Prostate gland (tissue), 2 donors: ENCODE measurements around the gene CTNNA3. TPM values are rescaled to one million over a fixed set of nuclear protein-coding genes. Genes with fewer than 3 reads are reported as not detected.

ENCODE experiments used
- DNase-seq: peaks from one replicate; pipeline ENCODE4 v3.0.0-alpha.2; 2019; ENCODE audit warnings: low spot score
- H3K27ac ChIP-seq, 2 donors: fragments of 200-600 bp; sonication (generic); 2 replicates each; pipeline ENCODE4 v1.5.1; 2017 to 2019
- H3K27me3 ChIP-seq: fragments of 200-600 bp; sonication (generic); replicated peaks from 2 replicates; pipeline ENCODE4 v1.5.1; 2019; ENCODE audit not compliant: insufficient read depth
- H3K36me3 ChIP-seq, 2 donors: fragments of 200-600 bp; sonication (generic); 1 replicate in 1 of 2; 2 replicates in 1 of 2; pipeline versions ENCODE4 v1.5.1 to v1.8.1; 2017 to 2019
- H3K4me1 ChIP-seq: fragments of 200-600 bp; sonication (generic); replicated peaks from 2 replicates; pipeline ENCODE4 v1.5.1; 2019
- H3K4me3 ChIP-seq, 2 donors: fragments of 200-600 bp; sonication (generic); 2 replicates each; pipeline ENCODE4 v1.5.1; 2017 to 2019
- H3K9me3 ChIP-seq: fragments of 200-600 bp; sonication (generic); 2 replicates; pipeline ENCODE4 v1.5.1; 2017
- POLR2A ChIP-seq: fragments of 450-650 bp; IDR thresholded peaks from one replicate; pipeline ENCODE4 v1.6.1; 2016; ENCODE audit warnings: antibody characterized with exemption, mild to moderate bottlenecking
- POLR2AphosphoS5 ChIP-seq: sonication (generic); formaldehyde crosslinking; IDR thresholded peaks from one replicate; pipeline ENCODE4 v1.6.1; 2017; ENCODE audit warnings: antibody characterized with exemption
- WGBS: methylation state at CpG from one replicate; pipeline ENCODE4 v1.1.5; 2018; 5-methylcytosine and 5-hydroxymethylcytosine counted together
- intact Hi-C: fragments of 100-400 bp; cut with DNase I; formaldehyde crosslinking; loops from one replicate; pipeline ENCODE4 v1.14.2; 2022
- total RNA-seq, 2 donors: library from RNA; depleted of rRNA; stranded (reverse); fragments of >200 nt; gene quantifications; one replicate each; pipeline ENCODE4 v1.1.0, GENCODE V29; 2016
- TF ChIP-seq, protein P1 (sequence below), 4 experiments: fragments of 200-600 bp in 2 of 4; fragments of 450-650 bp in 2 of 4; sonication (generic) in 2 of 4; IDR thresholded peaks; 1 replicate in 3 of 4; 2 replicates in 1 of 4; pipeline ENCODE4 v1.5.1; 2016 to 2019; ENCODE audit warnings: antibody characterized with exemption in 4 of 4, mild to moderate bottlenecking in 2 of 4, moderate library complexity in 2 of 4

The CTNNA3 gene
- total RNA-seq, 2 donors from 2014 or later = 0.27 to 7.2 TPM

DNA sequence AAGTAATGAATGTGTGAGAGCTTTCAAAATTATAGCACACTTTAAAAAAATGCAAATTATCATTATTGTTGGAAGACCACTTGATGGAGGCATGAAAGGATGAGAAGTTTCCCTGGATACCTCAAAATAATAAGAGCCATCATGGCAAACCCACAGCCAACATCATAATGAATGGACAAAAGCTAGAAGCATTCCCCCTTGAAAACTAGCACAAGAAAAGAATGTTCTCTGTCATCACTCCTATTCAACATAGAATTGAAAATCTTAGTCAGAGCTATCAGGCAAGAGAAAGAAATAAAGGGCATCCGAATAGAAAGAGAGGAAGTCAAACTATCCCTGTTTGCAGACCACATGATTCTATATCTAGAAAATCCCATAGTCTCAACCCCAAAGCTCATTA lies 1657.4 kb downstream of the CTNNA3 start:
- TF ChIP-seq POLR2A (no peak), POLR2AphosphoS5 (no peak)
- TF ChIP-seq, protein P1, sequence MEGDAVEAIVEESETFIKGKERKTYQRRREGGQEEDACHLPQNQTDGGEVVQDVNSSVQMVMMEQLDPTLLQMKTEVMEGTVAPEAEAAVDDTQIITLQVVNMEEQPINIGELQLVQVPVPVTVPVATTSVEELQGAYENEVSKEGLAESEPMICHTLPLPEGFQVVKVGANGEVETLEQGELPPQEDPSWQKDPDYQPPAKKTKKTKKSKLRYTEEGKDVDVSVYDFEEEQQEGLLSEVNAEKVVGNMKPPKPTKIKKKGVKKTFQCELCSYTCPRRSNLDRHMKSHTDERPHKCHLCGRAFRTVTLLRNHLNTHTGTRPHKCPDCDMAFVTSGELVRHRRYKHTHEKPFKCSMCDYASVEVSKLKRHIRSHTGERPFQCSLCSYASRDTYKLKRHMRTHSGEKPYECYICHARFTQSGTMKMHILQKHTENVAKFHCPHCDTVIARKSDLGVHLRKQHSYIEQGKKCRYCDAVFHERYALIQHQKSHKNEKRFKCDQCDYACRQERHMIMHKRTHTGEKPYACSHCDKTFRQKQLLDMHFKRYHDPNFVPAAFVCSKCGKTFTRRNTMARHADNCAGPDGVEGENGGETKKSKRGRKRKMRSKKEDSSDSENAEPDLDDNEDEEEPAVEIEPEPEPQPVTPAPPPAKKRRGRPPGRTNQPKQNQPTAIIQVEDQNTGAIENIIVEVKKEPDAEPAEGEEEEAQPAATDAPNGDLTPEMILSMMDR (IDR thresholded peaks at IDR 0.05) = no peak
- Histone ChIP-seq H3K9me3 (no peaks in the 10 kb centered on the region), H3K4me3 (no peak overlapping the region), H3K4me1 (no peaks in the 10 kb centered on the region), H3K27me3 (no peaks in the 10 kb centered on the region), H3K27ac (no peak overlapping the region), H3K36me3 (no peaks in the 10 kb centered on the region)
- intact Hi-C loops = no loop called here
- WGBS = 89% methylated on average over 1 of the region's 1 CpG
- DNase-seq = no peak

DNA sequence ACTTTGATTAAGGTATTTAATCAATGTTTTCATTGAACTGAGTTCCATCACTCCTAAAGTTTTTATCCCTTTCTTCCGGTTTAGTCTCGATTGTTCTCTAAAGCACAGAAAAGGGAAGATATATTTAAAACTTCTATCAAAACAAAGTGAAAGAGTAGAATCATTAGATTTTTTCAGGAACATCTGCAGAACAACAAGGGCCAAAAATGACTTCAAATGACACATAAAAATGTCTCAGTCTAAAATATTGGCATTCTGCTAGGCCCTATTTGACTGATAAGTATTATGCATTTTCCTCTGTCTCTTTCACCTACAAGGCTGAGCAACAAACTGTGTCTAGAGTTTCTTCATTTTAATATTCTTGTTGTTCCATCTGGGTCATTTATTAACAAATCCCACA lies 1669.7 kb downstream of the CTNNA3 start:
- H3K36me3 ChIP-seq = no peaks in the 10 kb centered on the region
- no peaks in the 10 kb centered on the region for H3K27me3 ChIP-seq
- no peaks in the 10 kb centered on the region for H3K4me1 ChIP-seq
- WGBS = 80% methylated on average over 2 of the region's 2 CpGs
- no peak for DNase-seq
- no peak overlapping the region for H3K4me3 ChIP-seq
- intact Hi-C loops = no loop called here
- no peak overlapping the region for H3K27ac ChIP-seq
- no peaks in the 10 kb centered on the region for H3K9me3 ChIP-seq
- no peak for TF ChIP-seq POLR2A
- no peak for TF ChIP-seq POLR2AphosphoS5
- TF ChIP-seq, protein P1 (IDR thresholded peaks at IDR 0.05) = no peak

DNA sequence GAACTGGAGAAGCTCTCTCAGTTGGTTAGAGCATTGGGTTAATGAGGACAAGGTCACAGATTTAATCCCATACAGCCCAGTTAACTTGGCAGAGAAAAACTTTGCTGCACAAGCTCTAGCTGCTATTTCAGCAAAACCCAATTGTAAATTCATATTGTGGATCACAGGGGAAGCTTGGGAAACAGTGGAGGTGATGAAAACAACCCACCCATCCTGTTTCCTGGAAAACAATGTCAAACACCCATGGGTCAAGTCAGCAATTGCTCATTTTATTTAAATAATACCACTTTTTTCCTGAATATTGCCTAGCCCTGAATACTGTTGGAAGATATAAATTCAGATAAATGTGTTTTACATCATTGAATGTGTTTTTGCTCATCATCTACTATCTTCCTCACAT lies 1670.8 kb downstream of the CTNNA3 start:
- Histone ChIP-seq H3K27ac (no peak overlapping the region), H3K4me1 (no peaks in the 10 kb centered on the region), H3K4me3 (no peak overlapping the region), H3K9me3 (no peaks in the 10 kb centered on the region), H3K36me3 (no peaks in the 10 kb centered on the region), H3K27me3 (no peaks in the 10 kb centered on the region)
- intact Hi-C loops = no loop called here
- TF ChIP-seq, protein P1 (IDR thresholded peaks at IDR 0.05) = no peak
- no peak for TF ChIP-seq POLR2AphosphoS5
- TF ChIP-seq POLR2A = no peak
- DNase-seq = no peak

DNA sequence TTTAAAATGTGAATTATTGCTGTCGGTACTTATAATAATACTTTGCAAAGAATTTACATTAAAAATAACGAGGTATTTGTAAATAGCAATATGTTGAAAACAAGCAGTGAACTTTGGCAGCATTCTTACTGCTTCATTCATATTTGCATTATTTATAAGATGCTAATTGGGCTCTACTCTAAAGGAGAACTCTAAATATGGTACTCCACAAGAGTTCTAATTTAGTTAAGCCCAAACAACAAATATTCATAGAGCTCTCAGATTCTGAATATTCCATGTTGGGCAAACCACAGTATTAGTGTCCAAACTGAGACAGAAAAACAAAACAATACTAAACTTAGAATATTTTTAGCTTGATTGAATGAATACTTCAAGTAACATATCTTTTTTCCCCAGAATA lies 1674.6 kb downstream of the CTNNA3 start:
- Histone ChIP-seq H3K4me1 (no peaks in the 10 kb centered on the region), H3K27ac (no peak overlapping the region), H3K9me3 (no peaks in the 10 kb centered on the region), H3K36me3 (no peaks in the 10 kb centered on the region), H3K27me3 (no peaks in the 10 kb centered on the region), H3K4me3 (no peak overlapping the region)
- TF ChIP-seq POLR2A (no peak), POLR2AphosphoS5 (no peak)
- TF ChIP-seq, protein P1 (IDR thresholded peaks at IDR 0.05) = no peak
- WGBS = 43% methylated on average over 2 of the region's 2 CpGs
- no peak for DNase-seq
- intact Hi-C loops = no loop called here

DNA sequence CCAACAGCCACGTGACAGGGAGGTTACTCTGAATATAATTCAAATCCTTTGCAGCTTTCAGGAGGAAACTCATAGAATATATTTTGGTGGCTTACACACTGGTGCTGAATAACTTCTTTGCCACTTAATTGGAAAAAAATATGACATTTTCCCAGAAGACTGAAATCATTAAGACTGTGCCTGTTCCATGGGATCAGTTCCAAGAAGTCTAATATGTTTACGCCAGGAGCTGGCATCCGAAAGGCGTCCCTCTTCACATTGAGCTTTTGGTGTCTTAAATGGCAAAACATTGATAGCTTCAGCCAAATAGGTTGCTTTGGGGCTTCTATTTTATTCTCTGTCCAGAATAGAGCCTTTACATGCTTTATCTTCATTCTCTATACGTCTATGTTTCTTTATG lies 1687.8 kb downstream of the CTNNA3 start:
- H3K27me3 ChIP-seq = no peaks in the 10 kb centered on the region
- H3K27ac ChIP-seq = no peak overlapping the region
- H3K4me1 ChIP-seq = no peaks in the 10 kb centered on the region
- WGBS = 79% methylated on average over 5 of the region's 5 CpGs
- no peak for DNase-seq
- TF ChIP-seq, protein P1 (IDR thresholded peaks at IDR 0.05) = no peak
- no peak for TF ChIP-seq POLR2AphosphoS5
- no peak for TF ChIP-seq POLR2A
- no peak overlapping the region for H3K4me3 ChIP-seq
- H3K9me3 ChIP-seq = no peaks in the 10 kb centered on the region
- intact Hi-C loops = no loop called here
- no peaks in the 10 kb centered on the region for H3K36me3 ChIP-seq
